ENCODE measurements around the gene OR52E6.
A peak's percentile ranks its signal among the peaks of the same experiment; 100 is the strongest.

OR52E6 gene

DNA sequence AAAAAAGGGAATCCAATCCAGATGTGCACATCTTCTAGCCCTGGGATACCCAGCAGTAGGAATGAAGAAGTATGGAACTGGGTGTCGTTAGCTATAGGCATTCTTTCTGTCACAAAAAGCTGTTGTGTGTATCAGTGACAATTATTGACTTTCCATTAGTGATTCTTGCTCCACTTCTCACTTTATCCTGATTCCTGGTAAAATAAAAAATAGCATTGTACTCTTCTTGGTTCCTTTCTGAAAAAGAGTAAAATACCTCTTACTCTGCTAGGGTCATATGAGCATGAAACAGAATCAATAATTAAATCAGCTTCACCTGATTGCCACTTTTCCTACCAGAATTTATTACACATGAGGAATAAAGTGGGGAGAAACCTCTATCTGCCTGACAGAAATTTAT is at the start of gene OR52E6:
Gene OR52E6, minus strand, starts transcription at position 101 of the 400 bp plus-strand sequence. Its CDS starts 0 bp downstream, at position 101.
- no peak for DNase-seq

DNA sequence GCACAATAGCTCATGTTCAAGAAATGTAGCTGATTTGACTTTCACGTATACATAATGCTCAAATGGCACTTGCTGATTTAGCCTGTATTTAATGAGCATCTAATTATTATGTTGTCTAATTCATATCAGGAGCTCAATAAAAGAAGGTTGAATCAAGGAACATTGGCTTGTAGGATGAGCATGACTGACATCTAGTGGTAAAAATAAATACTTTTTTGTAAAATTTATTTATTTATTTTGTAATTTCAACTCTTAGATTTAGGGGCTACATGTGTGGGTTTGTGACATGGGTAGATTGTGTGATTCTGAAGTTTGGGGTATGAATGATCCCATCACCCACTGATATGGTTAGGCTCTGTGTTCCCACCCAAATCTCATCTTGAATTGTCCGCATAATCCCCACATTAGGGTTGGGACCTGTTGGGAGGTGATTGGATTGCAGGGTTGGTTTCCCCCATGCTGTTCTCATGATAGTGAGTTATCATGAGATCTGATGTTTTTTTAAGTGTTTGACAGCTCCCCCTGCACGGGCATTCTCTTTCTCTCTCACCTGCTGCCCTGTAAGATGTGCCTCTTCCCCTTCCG is 49.6 kb upstream of the OR52E6 start:
- DNase-seq, result no peak

DNA sequence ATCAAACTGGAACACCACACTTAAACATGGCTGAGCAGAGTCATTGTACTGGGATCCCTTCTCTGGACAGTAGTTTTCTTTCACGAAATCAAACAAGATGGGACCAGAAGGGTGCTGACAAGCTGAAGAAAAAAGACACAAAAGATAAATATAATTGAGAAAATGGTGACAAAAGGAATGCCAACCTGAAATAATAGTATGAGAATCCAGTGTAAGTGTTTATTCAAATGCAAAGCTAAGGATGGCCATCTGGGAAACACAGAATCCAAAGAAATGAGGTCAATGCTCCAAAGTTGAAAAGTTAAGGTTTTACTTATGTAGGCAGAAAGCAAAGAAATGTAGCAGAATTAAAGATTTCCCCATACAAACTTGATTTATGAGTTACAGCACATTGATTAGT is 46.0 kb upstream of the OR52E6 start:
- DNase-seq, result no peak

DNA sequence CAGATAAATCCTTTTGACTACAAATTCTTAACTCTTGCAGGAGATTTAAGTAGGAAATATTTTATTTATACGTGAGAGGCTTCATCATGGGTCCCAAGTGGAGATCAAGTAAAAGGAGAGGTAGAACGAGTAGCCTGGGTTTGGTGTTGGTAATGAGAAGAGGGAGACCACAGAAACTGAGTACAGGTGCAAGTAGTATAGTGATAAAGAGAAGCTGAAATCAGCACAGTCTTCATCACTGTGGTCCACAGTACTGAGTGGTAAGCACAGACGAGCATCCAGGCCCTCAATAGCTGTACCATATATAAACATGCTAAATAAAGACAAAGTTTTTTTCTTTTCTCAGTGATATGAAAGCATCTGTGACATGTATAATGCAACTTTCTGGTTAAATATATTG is 45.5 kb upstream of the OR52E6 start:
- no peak for DNase-seq

DNA sequence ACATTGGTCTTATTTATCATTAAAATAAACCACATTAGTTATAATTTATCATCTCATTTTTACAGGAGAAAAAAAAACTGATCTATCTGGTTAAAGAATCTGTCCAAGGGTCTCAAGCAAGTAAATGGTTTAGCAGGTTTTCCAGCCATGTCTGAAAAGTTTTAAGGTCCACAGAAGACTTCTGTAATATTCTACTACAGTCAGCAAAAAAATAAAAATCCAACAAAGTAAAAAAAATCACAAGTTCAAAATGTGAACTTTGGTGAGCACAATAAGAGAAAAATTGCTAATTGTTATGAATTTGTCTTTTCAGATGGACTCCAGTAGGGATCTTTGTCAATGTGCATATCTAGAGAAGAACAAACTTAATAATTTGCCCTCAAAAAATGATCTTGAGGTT is 40.1 kb upstream of the OR52E6 start:
- DNase-seq, result no peak

DNA sequence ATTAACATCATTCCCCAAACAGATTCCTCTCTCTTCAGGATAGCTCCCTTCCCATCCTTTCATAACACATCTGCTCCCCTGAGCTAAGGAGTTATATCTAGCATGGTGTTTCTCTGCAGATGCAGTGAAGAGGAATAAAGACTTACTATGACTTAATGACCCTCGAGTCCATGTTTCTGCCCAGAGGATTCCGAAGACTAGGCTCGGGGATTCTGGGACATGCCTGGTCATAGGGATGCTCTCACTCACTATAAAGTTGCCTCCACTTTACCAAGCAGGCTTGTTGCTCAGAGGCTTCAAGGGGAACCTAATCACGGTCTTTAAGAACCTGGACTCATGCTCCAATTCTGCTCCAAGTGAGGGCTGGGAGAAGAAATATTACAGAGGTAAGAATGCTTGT is 38.6 kb upstream of the OR52E6 start, which contains the start of gene OR52E4:
Gene OR52E4, plus strand, starts transcription at position 301 of the 400 bp plus-strand sequence. CDS start 3,664 bp downstream, outside the sequence.
- DNase-seq, result no peak

DNA sequence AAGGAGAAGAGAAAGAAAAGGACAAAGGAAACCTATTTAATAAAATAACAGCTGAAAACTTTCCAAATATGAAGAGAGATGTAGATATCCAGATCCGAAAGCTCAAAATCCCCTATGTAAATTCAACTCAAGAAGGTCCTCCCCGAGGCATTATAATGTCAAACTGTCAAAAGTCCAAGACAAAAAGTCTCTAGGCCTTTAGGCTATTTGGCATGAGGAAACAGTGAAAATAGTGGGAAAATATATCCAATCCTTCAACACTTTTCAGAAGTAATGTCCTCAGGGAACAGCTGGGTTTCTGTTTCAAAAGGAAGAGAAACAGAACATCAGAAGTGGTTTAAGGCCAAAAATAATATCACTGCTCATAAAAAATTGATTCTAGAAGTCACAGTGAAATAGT is 36.9 kb upstream of the OR52E6 start:
- DNase-seq, result no peak

DNA sequence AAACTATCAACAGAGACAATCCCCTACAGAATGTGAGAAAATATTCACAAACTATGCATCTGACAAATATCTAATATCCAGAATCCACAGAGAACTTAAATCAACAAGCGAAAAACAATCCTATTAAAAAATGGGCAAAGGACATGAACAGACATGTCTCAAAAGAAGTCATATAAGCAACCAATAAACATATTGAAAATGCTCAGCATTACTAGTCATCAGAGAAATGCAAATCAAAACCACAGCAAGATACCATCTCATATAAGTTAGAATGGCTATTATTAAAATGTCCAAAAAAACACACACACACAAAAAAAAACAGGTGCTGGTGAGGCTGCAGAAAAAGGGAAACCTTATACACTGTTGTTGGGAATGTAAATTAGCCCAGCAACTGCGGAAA is 24.1 kb upstream of the OR52E6 start:
- no peak for DNase-seq

DNA sequence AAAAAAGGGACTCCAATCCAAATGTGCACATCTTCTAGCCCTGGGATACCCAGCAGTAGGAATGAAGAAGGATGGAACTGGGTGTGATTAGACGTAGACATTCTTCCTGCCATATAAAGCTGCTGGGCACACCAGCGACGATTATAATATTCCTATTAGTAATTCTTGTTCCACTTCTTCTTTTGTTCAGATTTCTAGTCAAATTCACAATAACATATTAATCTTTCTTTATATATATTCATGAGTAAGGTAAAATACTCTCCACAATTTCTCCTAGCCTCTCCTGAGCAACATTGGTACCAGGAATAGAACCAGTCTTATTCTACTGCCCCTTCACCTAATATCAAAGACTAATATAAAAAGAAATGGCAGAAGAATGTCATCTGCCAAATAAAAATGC is 15.9 kb upstream of the OR52E6 start, which contains the start of gene OR52E8:
Gene OR52E8, minus strand, starts transcription at position 101 of the 400 bp plus-strand sequence. Its CDS starts 0 bp downstream, at position 101.
- no peak for DNase-seq

DNA sequence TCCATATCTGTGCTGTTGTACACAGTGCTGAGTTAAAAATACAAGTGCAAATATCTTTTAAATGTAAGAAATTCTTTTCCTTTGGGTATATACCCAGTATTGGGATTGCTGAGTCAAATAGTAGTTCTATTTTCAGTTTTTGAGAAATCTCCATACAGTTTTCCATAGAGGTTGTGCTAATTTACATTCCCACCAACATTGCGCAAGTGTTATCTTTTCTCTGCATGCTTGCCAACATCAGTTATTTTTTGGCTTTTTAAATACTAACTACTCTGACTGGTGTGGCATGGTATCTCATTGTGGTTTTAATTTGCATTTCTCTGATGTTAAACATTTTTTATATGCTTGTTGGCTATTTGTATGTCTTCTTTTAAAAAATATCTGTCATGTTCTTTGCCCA is 9.3 kb upstream of the OR52E6 start:
- no peak for DNase-seq

DNA sequence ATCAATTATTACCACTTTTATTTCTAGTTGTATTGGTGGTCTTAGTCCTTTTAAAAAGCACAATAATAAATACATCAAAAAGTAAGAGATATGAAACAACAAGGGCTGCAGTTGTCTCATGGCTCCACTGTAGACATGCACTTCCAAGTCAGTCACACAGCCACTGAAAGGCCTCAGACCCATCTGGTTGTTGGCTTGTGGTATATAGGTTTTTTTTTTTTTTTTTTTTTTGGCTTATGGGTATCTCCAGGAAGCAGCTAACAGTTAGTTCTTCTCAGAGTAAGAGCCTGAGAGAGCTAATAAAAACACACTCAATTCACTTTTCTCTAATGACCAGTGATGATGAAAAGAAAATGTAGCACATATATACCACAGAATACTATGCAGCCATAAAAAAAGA is 6.0 kb upstream of the OR52E6 start:
- no peak for DNase-seq

DNA sequence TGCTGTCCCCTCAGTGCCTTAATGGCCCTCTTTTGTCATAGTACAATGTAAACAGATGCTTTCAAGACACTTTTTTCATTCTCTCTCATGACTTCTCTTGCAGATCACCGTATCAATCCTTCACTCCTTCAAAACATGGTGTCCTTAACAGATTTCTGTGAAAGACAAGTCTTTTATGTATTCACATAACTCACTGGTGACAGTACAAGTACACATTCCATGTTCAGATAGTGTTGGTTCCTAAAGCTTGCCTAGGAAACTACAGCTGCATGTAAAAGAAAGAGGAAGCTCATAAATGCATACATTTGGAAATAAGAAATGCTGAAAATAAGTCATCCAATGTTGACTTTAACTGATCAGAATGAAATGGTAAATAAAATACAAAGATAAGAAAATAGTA is 5.0 kb upstream of the OR52E6 start:
- no peak for DNase-seq

DNA sequence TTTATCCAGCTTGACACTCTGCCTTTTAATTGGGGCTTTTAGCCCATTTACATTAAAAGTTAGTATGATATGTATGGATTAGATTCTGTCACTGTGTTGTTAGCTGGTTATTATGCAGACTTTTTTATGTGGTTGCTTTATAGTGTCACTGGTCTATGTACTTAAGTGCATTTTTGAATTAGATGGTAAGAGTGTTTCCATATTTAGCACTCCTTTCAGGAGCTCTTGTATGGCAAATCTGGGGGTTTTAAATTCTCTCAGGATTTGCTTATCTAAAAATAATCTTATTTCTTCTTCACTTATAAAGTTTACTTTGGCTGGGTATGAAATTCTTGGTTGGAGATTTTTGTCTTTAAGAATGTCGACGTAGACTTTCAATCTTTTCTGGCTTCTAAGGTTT is 4.0 kb downstream of the OR52E6 start:
- DNase-seq, result no peak

DNA sequence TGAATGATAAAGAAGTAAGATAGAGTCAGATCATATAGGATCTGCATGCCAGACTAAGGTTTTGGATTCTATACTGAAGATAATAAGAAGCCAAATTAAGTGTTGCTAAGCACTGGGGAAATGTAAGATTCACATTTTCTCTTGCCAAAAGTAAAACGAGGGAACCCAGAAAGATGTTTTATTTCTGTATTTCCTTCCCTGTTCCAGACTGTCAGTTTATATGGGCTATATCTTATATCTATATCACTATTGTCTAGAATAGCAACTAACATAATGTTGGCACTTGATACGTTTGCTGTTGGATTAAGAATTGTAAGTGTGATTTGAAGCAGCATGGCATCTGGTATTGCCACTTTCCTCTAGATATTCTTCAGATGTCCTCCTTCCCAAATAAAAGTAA is 8.3 kb downstream of the OR52E6 start:
- DNase-seq, result no peak

DNA sequence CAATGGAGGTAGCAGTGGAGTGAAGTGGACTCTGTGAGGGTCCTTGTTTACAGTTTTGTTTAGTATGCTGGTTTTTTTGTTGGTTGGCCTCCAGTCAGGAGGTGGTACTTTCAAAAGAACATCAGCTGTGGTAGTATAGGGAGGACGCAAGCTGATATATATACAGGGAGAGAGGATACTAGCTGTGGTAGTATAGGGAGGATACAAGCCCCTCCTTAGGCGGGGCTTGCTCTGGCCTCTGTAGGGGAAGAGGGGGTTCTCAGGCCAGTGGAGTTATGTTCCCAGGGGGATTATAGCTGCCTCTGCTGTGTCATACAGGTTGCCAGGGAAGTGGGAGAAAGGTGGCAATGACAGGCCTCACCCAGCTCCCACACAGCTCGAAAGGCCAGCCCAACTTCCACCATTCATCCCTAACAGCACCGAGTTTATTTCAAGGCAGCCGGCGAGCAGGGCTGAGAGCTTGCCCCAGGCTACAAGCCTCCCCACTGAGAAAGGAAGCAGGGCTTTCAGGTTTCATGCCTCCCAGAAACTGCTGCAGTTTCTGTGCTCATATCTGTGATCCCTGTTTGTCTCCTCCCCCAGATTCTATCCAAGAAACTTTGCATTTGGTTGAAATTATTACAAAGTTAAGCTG is 10.4 kb downstream of the OR52E6 start:
- DNase-seq, result no peak

DNA sequence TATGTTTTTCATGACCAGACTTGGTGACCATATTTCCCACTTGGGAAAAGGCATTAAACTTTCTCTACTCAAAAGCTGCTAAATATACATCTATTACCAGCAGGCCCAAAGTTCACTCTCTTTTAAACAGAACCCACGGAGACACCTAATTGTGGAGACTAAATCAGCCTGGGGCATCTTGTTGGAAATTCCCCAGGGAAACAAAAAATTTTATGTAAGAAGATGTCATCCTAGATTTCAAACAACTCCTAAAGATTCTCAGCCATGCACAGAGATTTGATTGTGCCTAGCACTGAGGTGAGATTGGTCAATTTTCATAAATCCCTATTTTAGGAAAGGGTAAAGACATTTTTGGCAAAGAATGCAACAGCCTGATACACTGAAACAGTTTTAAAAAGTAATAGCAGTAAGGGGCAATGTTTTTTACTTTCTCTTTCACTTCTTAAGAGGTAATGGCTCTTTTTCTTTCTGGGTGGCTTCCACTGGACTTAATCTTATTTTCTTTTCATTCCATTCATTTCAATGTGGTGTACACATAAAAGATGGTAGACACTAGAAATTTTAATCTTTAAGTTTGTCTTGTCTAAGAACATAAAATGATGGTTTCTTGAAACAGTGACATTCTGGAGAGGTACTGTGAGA is 23.3 kb downstream of the OR52E6 start:
- DNase-seq, result no peak

DNA sequence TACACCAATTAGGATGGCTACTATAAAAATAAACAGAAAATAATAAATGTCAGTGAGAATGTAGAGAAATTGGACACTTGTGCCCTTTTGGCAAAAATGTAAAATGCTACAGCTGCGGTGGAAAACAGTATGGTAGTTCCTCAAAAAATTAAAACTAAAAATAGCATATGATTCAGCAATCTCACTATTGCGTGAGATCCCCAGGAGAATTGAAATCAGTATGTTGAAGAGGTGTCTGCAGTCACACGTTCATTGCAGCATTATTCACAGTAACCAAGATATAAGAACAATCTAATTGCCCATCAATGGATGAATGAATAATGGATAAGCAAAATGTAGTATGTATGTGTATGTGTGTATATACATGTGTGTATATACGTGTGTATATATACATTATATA is 26.2 kb downstream of the OR52E6 start:
- no peak for DNase-seq

DNA sequence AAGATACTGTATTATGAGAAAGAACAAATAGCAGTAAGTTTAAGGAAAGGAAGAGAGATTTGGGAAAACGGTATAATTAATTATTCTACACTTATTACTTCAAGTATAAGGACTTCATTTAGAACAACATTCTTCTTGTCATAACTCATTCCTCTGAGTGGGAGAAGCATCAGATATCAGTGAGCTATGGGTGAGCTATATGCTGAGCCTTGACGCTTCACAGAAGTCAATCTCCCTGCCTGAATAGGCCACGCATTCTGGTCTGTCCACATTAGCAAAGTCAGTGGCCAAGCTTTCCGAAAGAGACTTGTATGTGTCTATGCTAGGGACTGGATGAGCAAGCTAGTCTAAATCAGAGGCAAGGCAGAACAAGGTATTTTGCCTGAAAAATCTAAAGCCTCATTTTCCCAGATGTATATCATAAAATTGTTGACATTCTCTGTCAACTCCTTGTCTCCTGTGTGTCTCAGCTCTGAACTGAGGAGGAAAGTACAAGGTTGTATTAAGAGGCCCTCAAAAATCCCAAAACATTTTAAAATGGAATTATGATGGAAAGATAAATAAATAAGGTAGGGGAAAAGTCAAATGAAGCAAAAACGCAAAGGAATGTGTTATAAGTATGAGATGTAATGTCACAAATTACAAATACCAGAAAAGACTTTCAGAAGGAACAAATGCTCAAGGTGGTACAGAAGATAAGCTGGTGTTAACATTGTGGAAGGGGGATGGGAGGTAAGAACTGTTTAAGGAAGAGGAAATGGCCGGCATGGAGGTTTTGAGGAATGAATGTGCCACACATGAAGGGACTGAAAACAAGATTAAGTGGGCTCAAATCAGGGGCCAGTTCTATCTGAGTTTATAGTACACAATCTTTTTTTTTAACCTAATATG is 31.5 kb downstream of the OR52E6 start:
- no peak for DNase-seq

DNA sequence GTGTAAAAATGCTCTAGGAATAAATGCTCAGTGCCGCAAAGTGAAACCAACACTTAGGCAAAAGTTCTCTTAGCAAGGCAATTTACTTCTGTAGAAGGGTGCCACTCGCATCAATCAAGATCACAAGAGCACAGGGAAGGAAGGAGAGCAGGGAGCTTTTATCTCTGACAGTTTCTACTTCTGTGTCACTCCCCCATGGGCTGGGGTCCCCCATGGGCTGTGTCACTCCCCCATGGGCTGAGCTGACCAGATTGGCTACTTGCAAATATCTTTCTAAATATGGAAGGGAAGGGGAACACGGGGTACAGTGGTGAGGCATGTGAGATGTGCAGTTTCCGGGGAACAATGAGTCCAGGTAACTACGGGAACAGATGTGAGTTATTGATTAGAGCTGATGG is 32.6 kb downstream of the OR52E6 start:
- no peak for DNase-seq

DNA sequence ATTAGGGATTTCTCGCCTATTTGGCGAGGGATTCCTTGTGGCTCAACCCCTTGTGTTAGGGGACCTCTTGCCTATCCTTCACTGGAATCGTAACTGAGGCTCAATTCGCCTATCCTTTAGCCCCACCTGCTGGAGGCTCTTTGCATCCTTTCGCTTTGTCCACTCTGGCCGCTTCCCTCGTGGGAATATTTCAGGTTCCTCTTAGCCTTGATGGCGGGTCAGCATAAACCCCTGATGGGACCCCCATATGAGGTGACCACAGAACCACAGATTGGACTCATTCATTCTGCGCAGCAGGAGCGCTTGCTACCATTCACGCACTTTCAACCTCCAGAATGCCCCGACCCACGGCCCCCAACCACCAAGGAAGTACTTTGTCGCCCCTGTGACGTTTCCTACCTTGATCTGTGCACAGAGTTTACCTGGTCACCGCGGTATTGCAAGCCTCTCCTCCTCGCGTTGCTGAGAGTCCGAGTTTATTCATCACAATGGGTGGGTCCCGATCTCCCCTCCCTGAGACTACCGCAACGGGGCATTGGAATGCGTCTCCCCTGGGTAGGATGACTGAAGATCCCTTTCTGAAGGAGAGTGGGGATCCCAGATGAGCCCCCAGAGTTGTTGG is 33.1 kb downstream of the OR52E6 start, which contains the start of gene OR52N2:
Gene OR52N2, plus strand, starts transcription at position 425 of the 622 bp plus-strand sequence. CDS start 11,412 bp downstream, outside the sequence.
- peak in 47 of 56 donors; percentile 1 to 76 (median 23) for DNase-seq

DNA sequence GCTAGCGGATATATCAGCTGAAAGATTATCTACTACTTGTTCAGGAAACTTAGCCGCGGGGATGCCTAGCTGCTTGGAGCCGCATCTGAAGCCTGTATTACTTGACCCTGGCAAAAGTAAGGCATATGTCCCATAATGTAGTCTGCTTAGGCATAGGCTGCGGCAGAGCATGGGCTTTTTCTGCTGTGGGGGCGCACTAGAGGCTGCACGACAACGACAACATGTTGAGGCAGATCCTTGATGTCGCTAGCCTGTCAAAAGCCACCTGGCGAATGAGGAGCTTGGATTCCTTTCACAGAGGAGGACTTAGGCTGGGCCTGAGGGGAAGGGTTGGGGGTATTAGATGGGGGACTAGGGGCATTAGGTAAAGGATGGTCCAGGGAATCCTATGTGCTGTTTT is 34.1 kb downstream of the OR52E6 start:
- DNase-seq, result no peak
